HG03175 (cell line): ENCODE results near the gene SULT2B1.
"Not testable (repeated sequence)": the region's sequence is repeated elsewhere in the genome, so short reads cannot be mapped to it uniquely, and the experiment has no call there.

ENCODE experiments used
- ATAC-seq: cut with Tn5 transposase; IDR thresholded peaks from one replicate; pipeline ENCODE4 v1.9.1; 2021; ENCODE audit warnings: mild to moderate bottlenecking, moderate library complexity; ENCODE audit not compliant: unreplicated experiment

SULT2B1 gene

GRCh38 chr19:48524732-48525131 is 27.2 kb upstream of the SULT2B1 start:
- no peak for ATAC-seq

- no peak for ATAC-seq
These were observed 22.8 kb upstream of the SULT2B1 start for GRCh38 chr19:48529156-48529555.

GRCh38 chr19:48530066-48530720 is 21.8 kb upstream of the SULT2B1 start:
- no peak for ATAC-seq

- ATAC-seq = no peak
These were observed 21.2 kb upstream of the SULT2B1 start for GRCh38 chr19:48530770-48531169.

GRCh38 chr19:48533770-48534169 is 18.2 kb upstream of the SULT2B1 start:
- ATAC-seq = no peak

GRCh38 chr19:48537541-48537940 is 14.4 kb upstream of the SULT2B1 start:
- no peak for ATAC-seq

- not testable (repeated sequence) for ATAC-seq
These were observed 13.9 kb upstream of the SULT2B1 start for GRCh38 chr19:48538057-48538456.

- ATAC-seq = no peak
These were observed 12.4 kb upstream of the SULT2B1 start for GRCh38 chr19:48539503-48540096.

GRCh38 chr19:48540110-48540509 is 11.9 kb upstream of the SULT2B1 start:
- ATAC-seq = no peak

GRCh38 chr19:48541813-48542212 is 10.2 kb upstream of the SULT2B1 start:
- no peak for ATAC-seq

- ATAC-seq = no peak
These were observed 8.8 kb upstream of the SULT2B1 start for GRCh38 chr19:48543121-48543710.

- no peak for ATAC-seq
These were observed 6.9 kb upstream of the SULT2B1 start for GRCh38 chr19:48544856-48545750.

- ATAC-seq = no peak
These were observed 4.2 kb upstream of the SULT2B1 start for GRCh38 chr19:48547722-48548121.

GRCh38 chr19:48548253-48548911 is 3.6 kb upstream of the SULT2B1 start:
- no peak for ATAC-seq

- ATAC-seq = no peak
These were observed 2.6 kb upstream of the SULT2B1 start for GRCh38 chr19:48549380-48549779.

- ATAC-seq = no peak
These were observed 692 bp downstream of the SULT2B1 start for GRCh38 chr19:48552406-48553322.

GRCh38 chr19:48553676-48554384 is 1.9 kb downstream of the SULT2B1 start:
- ATAC-seq = no peak

- no peak for ATAC-seq
These were observed 2.6 kb downstream of the SULT2B1 start for GRCh38 chr19:48554385-48555091.

- ATAC-seq = no peak
These were observed 4.2 kb downstream of the SULT2B1 start for GRCh38 chr19:48556163-48556562.
